GM12878 (cell line): ENCODE results near the gene CDCP2. TPM values are rescaled to one million over a fixed set of nuclear protein-coding genes. Genes with fewer than 3 reads are reported as not detected.

Experiments used
- ATAC-seq: fragments of 200-7000 bp; cut with Tn5 transposase; 3 replicates; pipeline ENCODE4 v1.9.1; 2020; ENCODE audit warnings: mild to moderate bottlenecking, moderate library complexity
- BruUV-seq: library from RNA; stranded (reverse); fragments of 400-500 nt; replicated peaks from 2 replicates; lab custom pipeline; 2021; lab: Mats Ljungman, UMichigan
- CTCF ChIA-PET: fragments of 300-600 bp; sonication (Branson Sonifier 250); formaldehyde crosslinking; extraction: SDS; loops from one replicate; lab custom pipeline; 2021; ENCODE audit warnings: inconsistent platforms; lab: Yijun Ruan, JAX
- POLR2A ChIA-PET: fragments of 350-600 bp; formaldehyde crosslinking; extraction: SDS; loops from one replicate; lab custom pipeline; 2021; ENCODE audit warnings: inconsistent platforms; lab: Charles Lee
- RAD21 ChIA-PET: fragments of 300-600 bp; sonication (Branson Sonifier 250); formaldehyde crosslinking; loops from one replicate; lab custom pipeline; 2023; ENCODE audit warnings: antibody characterized with exemption; ENCODE audit not compliant: unreplicated experiment; lab: Charles Lee
- SMC1A ChIA-PET: fragments of 300-600 bp; sonication (Branson Sonifier 250); formaldehyde crosslinking; loops from one replicate; lab custom pipeline; 2023; ENCODE audit not compliant: unreplicated experiment, uncharacterized antibody; lab: Charles Lee
- DNase-seq: peaks from one replicate; pipeline ENCODE4 v3.0.0-alpha.2; 2011; ENCODE audit warnings: low read depth, low spot score
- FAIRE-seq: peaks from 3 replicates; lab custom pipeline; 2011; peaks lifted over from hg19 to GRCh38; lab: Jason Lieb, UNC
- H2AFZ ChIP-seq: 2 replicates; pipeline ENCODE4 v1.6.0; 2011; ENCODE audit warnings: low read depth, low read length, control low read depth; ENCODE audit not compliant: control insufficient read depth
- H3K27ac ChIP-seq: 2 replicates; pipeline ENCODE4 v1.5.1; 2011; ENCODE audit warnings: control low read depth; ENCODE audit not compliant: control insufficient read depth, insufficient read depth
- H3K27me3 ChIP-seq, 2 experiments: replicated peaks in 1 of 2; 2 replicates each; pipeline versions ENCODE4 v1.6.0 to v1.6.1; 2011; ENCODE audit warnings: low read length in 1 of 2; ENCODE audit not compliant: control insufficient read depth in 2 of 2, insufficient read depth in 2 of 2
- H3K36me3 ChIP-seq, 2 experiments: 2 replicates each; pipeline ENCODE4 v1.5.1; 2011; ENCODE audit warnings: low read length in 1 of 2; ENCODE audit not compliant: control insufficient read depth in 2 of 2, insufficient read depth in 2 of 2
- H3K4me1 ChIP-seq: 2 replicates; pipeline ENCODE4 v1.6.1; 2011; ENCODE audit warnings: mild to moderate bottlenecking, low read length, moderate library complexity, mixed read lengths; ENCODE audit not compliant: control insufficient read depth, insufficient read depth
- H3K4me2 ChIP-seq: 2 replicates; pipeline ENCODE4 v1.6.0; 2011; ENCODE audit warnings: control low read depth; ENCODE audit not compliant: control insufficient read depth, insufficient read depth
- H3K4me3 ChIP-seq: fragments of 200-600 bp; sonication (generic); 2 replicates; pipeline ENCODE4 v1.5.1; 2016
- H3K79me2 ChIP-seq: 2 replicates; pipeline ENCODE4 v1.6.0; 2011; ENCODE audit warnings: low read length; ENCODE audit not compliant: control insufficient read depth, insufficient read depth
- H3K9ac ChIP-seq: 2 replicates; pipeline ENCODE4 v1.8.0; 2011; ENCODE audit warnings: low read length, control low read depth, mixed read lengths; ENCODE audit not compliant: control insufficient read depth, insufficient read depth
- H3K9me3 ChIP-seq: replicated peaks from 3 replicates; pipeline ENCODE4 v1.5.1; 2011; ENCODE audit warnings: mild to moderate bottlenecking, low read length; ENCODE audit not compliant: control insufficient read depth, insufficient read depth
- H4K20me1 ChIP-seq: 2 replicates; pipeline ENCODE4 v1.6.0; 2011; ENCODE audit not compliant: control insufficient read depth, insufficient read depth
- IRF4 ChIP-seq: IDR thresholded peaks from 2 replicates; pipeline ENCODE4 v1.6.1; 2011; ENCODE audit warnings: low read depth, low read length
- MTA3 ChIP-seq: IDR thresholded peaks from 2 replicates; pipeline ENCODE4 v1.6.1; 2012; ENCODE audit warnings: low read length, inconsistent platforms, borderline replicate concordance
- PRDM15 ChIP-seq: fragments of 450-650 bp; formaldehyde crosslinking; IDR thresholded peaks from 2 replicates; pipeline ENCODE4 v1.4.0; 2020; ENCODE audit warnings: mild to moderate bottlenecking, moderate library complexity
- SMAD5 ChIP-seq: IDR thresholded peaks from 2 replicates; pipeline ENCODE4 v1.6.1; 2016; ENCODE audit warnings: antibody characterized with exemption, low read depth
- SPI1 ChIP-seq: IDR thresholded peaks from 2 replicates; pipeline ENCODE4 v1.6.1; 2011; ENCODE audit warnings: low read depth, mild to moderate bottlenecking, low read length, moderate library complexity, borderline replicate concordance; ENCODE audit not compliant: insufficient read depth
- TAF1 ChIP-seq: IDR thresholded peaks from 2 replicates; pipeline ENCODE4 v1.6.1; 2011; ENCODE audit warnings: mild to moderate bottlenecking, low read depth, low read length, borderline replicate concordance
- TBL1XR1 ChIP-seq: IDR thresholded peaks from 2 replicates; pipeline ENCODE4 v1.6.1; 2012; ENCODE audit warnings: low read depth, low read length, improper control_type of control experiment
- TCF3 ChIP-seq: IDR thresholded peaks from 2 replicates; pipeline ENCODE4 v1.6.1; 2012; ENCODE audit warnings: low read depth, mild to moderate bottlenecking, low read length, borderline replicate concordance; ENCODE audit not compliant: insufficient read depth
- ZBED1 ChIP-seq: IDR thresholded peaks from 2 replicates; pipeline ENCODE4 v1.6.1; 2016; ENCODE audit warnings: borderline replicate concordance
- ZBTB33 ChIP-seq: fragments of 450-650 bp; IDR thresholded peaks from 2 replicates; pipeline ENCODE4 v1.6.1; 2017; ENCODE audit warnings: mild to moderate bottlenecking
- ZSCAN29 ChIP-seq: fragments of 450-650 bp; IDR thresholded peaks from 2 replicates; pipeline ENCODE4 v1.6.1; 2017; ENCODE audit warnings: mild to moderate bottlenecking, moderate library complexity
- WGBS: methylation state at CpG from one replicate; pipeline ENCODE4 v1.1.6; 2016; ENCODE audit warnings: low lambda C conversion rate; ENCODE audit not compliant: insufficient replicate concordance, insufficient coverage; ENCODE audit errors: missing lambda C conversion rate; 5-methylcytosine and 5-hydroxymethylcytosine counted together
- in situ Hi-C: fragments of 300-500 bp; cut with MboI; formaldehyde crosslinking; loops from 9 replicates; pipeline ENCODE4 v1.14.3; 2018; ENCODE audit warnings: mixed read lengths
- intact Hi-C: fragments of 100-400 bp; cut with micrococcal nuclease; formaldehyde crosslinking; loops from one replicate; pipeline ENCODE4 v1.14.2; 2022; ENCODE audit not compliant: unreplicated experiment
- polyA plus RNA-seq, 11 experiments: library from polyadenylated mRNA; depleted of rRNA in 4 of 11; unstranded in 6 of 11; stranded (reverse) in 5 of 11; fragments of >200 nt; fragmentation: Nextera tagmentation in 4 of 11; fragmentation: Illumina TruSeq in 1 of 11; extraction: Ambion mirVana in 4 of 11; extraction: Trizol in 1 of 11; gene quantifications; 1 replicate in 1 of 11; 2 replicates in 10 of 11; pipeline versions ENCODE4 v1.2.1 to v1.2.3, GENCODE V29; 2011 to 2016; ENCODE audit warnings: inconsistent platforms in 2 of 11, missing spikeins in 2 of 11, low read depth in 1 of 11
- total RNA-seq, 4 experiments: library from RNA; depleted of rRNA in 3 of 4; stranded (reverse); fragments of >200 nt in 3 of 4; fragmentation: Illumina TruSeq in 1 of 4; extraction: Trizol in 1 of 4; gene quantifications; 2 replicates each; pipeline versions ENCODE4 v1.2.1 to v1.2.3, GENCODE V29; 2013 to 2021
- TF ChIP-seq, protein P1 (sequence below): fragments of 450-650 bp; IDR thresholded peaks from 2 replicates; pipeline ENCODE4 v1.6.1; 2016; ENCODE audit warnings: mild to moderate bottlenecking
- TF ChIP-seq, protein P2 (sequence below): fragments of 450-650 bp; conservative IDR thresholded peaks from 2 replicates; pipeline ENCODE4 v1.6.1; 2017; ENCODE audit warnings: mild to moderate bottlenecking, moderate library complexity

Gene CDCP2
- total and polyA plus RNA-seq, 10 of the 15 experiments (the other 5 are each of a cell fraction or from before 2014, with no cell fraction given) = 0.06 TPM; not detected in 9

DNA sequence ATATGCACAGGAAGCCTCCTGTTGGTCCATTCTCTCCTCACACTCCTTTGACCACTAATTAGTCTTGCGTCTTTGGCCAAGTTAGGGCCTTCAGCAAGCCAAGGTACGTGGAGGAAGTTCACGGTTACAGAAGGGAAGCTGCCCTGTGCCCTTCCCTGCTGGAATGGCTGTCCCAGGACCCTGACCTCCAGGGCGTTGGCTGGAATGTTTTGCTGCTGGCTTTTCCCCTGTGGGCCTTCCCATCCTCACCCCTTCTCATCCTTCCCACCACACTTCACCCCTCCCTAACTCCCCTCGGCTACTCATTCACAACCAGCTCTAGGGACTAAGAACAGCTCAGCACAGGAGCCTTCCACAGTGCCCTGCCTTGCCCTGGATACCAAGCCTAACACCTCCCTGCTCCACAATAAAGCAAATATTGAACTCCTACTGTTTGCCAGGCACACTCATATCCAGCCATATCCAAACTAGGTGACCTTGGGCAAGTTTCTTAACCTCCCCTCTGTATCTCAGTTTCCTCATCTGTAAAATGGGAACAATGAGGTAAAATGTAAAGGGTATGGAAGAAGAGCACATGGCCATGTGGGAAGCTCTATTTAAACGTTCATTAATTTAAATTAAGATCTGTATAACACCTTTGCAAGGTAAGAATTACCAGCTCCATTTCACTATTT is 8.8 kb upstream of the CDCP2 start:
- ChIA-PET POLR2A (no interaction called here), RAD21 (no interaction called here), CTCF (interaction anchor here (0.6 to 1.0 kb wide), 2 partner anchors 235 to 325 kb away, joined by 3 to 4 read pairs; no protein-coding TSS in a partner anchor), SMC1A (no interaction called here)
- Histone ChIP-seq H3K9ac (no peak overlapping the region), H3K4me1 (no peaks in the 10 kb centered on the region), H3K4me3 (no peak overlapping the region), H4K20me1 (no peaks in the 10 kb centered on the region), H3K36me3 (no peaks in the 10 kb centered on the region), H3K79me2 (no peaks in the 10 kb centered on the region), H3K4me2 (no peak overlapping the region), H3K27me3 (no peaks in the 10 kb centered on the region), H3K27ac (no peak overlapping the region), H3K9me3 (no peaks in the 10 kb centered on the region), H2AFZ (no peak overlapping the region)
- ATAC-seq (no peak), DNase-seq (no peak), FAIRE-seq (no peak)
- TF ChIP-seq MTA3 (no peak), ZBED1 (no peak), PRDM15 (CRISPR knock-in tag) (no peak), ZBTB33 (no peak), ZSCAN29 (no peak), TBL1XR1 (no peak), TCF3 (no peak), SMAD5 (no peak), IRF4 (no peak), TAF1 (no peak), SPI1 (no peak)
- TF ChIP-seq, protein P1, sequence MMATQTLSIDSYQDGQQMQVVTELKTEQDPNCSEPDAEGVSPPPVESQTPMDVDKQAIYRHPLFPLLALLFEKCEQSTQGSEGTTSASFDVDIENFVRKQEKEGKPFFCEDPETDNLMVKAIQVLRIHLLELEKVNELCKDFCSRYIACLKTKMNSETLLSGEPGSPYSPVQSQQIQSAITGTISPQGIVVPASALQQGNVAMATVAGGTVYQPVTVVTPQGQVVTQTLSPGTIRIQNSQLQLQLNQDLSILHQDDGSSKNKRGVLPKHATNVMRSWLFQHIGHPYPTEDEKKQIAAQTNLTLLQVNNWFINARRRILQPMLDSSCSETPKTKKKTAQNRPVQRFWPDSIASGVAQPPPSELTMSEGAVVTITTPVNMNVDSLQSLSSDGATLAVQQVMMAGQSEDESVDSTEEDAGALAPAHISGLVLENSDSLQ = no peak
- TF ChIP-seq, protein P2, sequence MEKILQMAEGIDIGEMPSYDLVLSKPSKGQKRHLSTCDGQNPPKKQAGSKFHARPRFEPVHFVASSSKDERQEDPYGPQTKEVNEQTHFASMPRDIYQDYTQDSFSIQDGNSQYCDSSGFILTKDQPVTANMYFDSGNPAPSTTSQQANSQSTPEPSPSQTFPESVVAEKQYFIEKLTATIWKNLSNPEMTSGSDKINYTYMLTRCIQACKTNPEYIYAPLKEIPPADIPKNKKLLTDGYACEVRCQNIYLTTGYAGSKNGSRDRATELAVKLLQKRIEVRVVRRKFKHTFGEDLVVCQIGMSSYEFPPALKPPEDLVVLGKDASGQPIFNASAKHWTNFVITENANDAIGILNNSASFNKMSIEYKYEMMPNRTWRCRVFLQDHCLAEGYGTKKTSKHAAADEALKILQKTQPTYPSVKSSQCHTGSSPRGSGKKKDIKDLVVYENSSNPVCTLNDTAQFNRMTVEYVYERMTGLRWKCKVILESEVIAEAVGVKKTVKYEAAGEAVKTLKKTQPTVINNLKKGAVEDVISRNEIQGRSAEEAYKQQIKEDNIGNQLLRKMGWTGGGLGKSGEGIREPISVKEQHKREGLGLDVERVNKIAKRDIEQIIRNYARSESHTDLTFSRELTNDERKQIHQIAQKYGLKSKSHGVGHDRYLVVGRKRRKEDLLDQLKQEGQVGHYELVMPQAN = no peak
- intact Hi-C loops = no loop called here
- in situ Hi-C loops = no loop called here
- WGBS = 57% methylated on average over 6 of the region's 6 CpGs
- no TSS peak for BruUV-seq
